KMS-11 (cell line): ENCODE data around the gene APC.

Source experiments
- H2AFZ ChIP-seq: fragments of 200-600 bp; sonication (generic); 2 replicates; pipeline ENCODE4 v1.6.1; 2016; ENCODE audit warnings: antibody characterized with exemption, mixed run types, low read depth
- H3K27ac ChIP-seq: fragments of 200-600 bp; sonication (generic); 2 replicates; pipeline ENCODE4 v1.6.1; 2016; ENCODE audit warnings: mild to moderate bottlenecking, mixed run types
- H3K27me3 ChIP-seq: fragments of 200-600 bp; sonication (generic); 2 replicates; pipeline ENCODE4 v1.6.1; 2017; ENCODE audit warnings: mild to moderate bottlenecking, low read depth, mixed run types, moderate library complexity; ENCODE audit not compliant: insufficient read depth
- H3K36me3 ChIP-seq: fragments of 200-600 bp; sonication (generic); 2 replicates; pipeline ENCODE4 v1.6.1; 2017; ENCODE audit warnings: mild to moderate bottlenecking, mixed run types; ENCODE audit not compliant: insufficient read depth
- H3K4me1 ChIP-seq: fragments of 200-600 bp; sonication (generic); 2 replicates; pipeline ENCODE4 v1.6.1; 2016; ENCODE audit warnings: mild to moderate bottlenecking, low read depth, mixed run types; ENCODE audit not compliant: poor library complexity, severe bottlenecking
- H3K4me2 ChIP-seq: fragments of 200-600 bp; sonication (generic); 2 replicates; pipeline ENCODE4 v1.7.0; 2016; ENCODE audit warnings: mild to moderate bottlenecking, mixed run types
- H3K4me3 ChIP-seq: fragments of 200-600 bp; sonication (generic); IDR thresholded peaks from 2 replicates; pipeline ENCODE4 v1.6.1; 2017; ENCODE audit warnings: low read depth, low read length, mixed read lengths; ENCODE audit not compliant: insufficient read depth
- H3K79me2 ChIP-seq: fragments of 200-600 bp; sonication (generic); 2 replicates; pipeline ENCODE4 v1.6.1; 2016; ENCODE audit warnings: low read depth, mixed run types; ENCODE audit not compliant: insufficient read depth
- H3K9ac ChIP-seq: fragments of 200-600 bp; sonication (generic); 2 replicates; pipeline ENCODE4 v1.6.1; 2016; ENCODE audit warnings: mild to moderate bottlenecking, mixed run types
- H4K20me1 ChIP-seq: fragments of 200-600 bp; sonication (generic); 2 replicates; pipeline ENCODE4 v1.6.1; 2016; ENCODE audit warnings: mild to moderate bottlenecking, mixed run types; ENCODE audit not compliant: insufficient read depth
- CTCF ChIP-seq: fragments of 200-600 bp; sonication (generic); conservative IDR thresholded peaks from 2 replicates; pipeline ENCODE4 v1.6.1; 2017; ENCODE audit warnings: low read depth, mild to moderate bottlenecking, antibody characterized with exemption, low read length, moderate library complexity, mixed read lengths

APC gene

GRCh38 chr5:112823181-112823580 lies 85.5 kb downstream of the APC start:
- no peak for TF ChIP-seq CTCF
- H3K27ac ChIP-seq: no peak overlapping the region
- no peaks in the 10 kb centered on the region for H3K79me2 ChIP-seq
- no peaks in the 10 kb centered on the region for H3K27me3 ChIP-seq
- no peak overlapping the region for H3K4me3 ChIP-seq
- H3K4me2 ChIP-seq: no peak overlapping the region
- no peak overlapping the region for H2AFZ ChIP-seq
- H3K4me1 ChIP-seq: no peaks in the 10 kb centered on the region
- H4K20me1 ChIP-seq: no peaks in the 10 kb centered on the region
- no peak overlapping the region for H3K9ac ChIP-seq
- H3K36me3 ChIP-seq: no peaks in the 10 kb centered on the region

DNA sequence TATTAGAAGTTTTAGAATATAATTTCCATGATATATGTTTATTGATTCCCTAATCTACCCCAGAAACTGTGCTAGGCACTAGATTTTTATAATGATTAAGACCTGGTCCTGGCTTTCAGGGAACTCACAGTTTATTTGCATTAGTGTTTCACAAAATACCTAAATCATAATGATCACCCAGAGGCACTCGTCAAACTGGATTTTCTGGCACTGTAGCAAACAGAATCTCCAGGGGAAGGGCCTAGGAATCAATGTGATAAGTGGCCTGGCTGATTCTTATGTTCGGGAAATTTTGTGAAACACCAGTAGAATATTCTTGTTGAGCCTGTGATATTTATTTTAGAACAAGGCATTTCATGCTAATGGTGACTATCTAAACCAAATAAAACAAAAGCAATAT lies 86.0 kb downstream of the APC start:
- H4K20me1 ChIP-seq: no peaks in the 10 kb centered on the region
- H3K9ac ChIP-seq: no peak overlapping the region
- no peak for TF ChIP-seq CTCF
- no peaks in the 10 kb centered on the region for H3K4me1 ChIP-seq
- H3K27ac ChIP-seq: no peak overlapping the region
- H3K4me3 ChIP-seq: no peak overlapping the region
- H3K4me2 ChIP-seq: no peak overlapping the region
- H3K36me3 ChIP-seq: no peaks in the 10 kb centered on the region
- H3K27me3 ChIP-seq: no peaks in the 10 kb centered on the region
- H2AFZ ChIP-seq: no peak overlapping the region
- H3K79me2 ChIP-seq: no peaks in the 10 kb centered on the region

- no peak for TF ChIP-seq CTCF
- Histone ChIP-seq H2AFZ (no peak overlapping the region), H3K36me3 (no peaks in the 10 kb centered on the region), H3K79me2 (no peaks in the 10 kb centered on the region), H3K9ac (no peak overlapping the region), H3K4me2 (no peak overlapping the region), H3K4me1 (no peaks in the 10 kb centered on the region), H3K27ac (no peak overlapping the region), H3K4me3 (no peak overlapping the region), H3K27me3 (no peaks in the 10 kb centered on the region), H4K20me1 (no peaks in the 10 kb centered on the region)
These were observed 86.5 kb downstream of the APC start for GRCh38 chr5:112824197-112824596.

GRCh38 chr5:112830378-112830777 lies 92.7 kb downstream of the APC start:
- Histone ChIP-seq H3K4me1 (no peaks in the 10 kb centered on the region), H3K4me3 (no peak overlapping the region), H3K4me2 (no peak overlapping the region), H3K79me2 (no peaks in the 10 kb centered on the region), H3K9ac (no peak overlapping the region), H3K27me3 (no peaks in the 10 kb centered on the region), H3K27ac (no peak overlapping the region), H2AFZ (no peak overlapping the region), H4K20me1 (no peaks in the 10 kb centered on the region), H3K36me3 (peaks cover 3% of the 10 kb centered on the region; the same call in 1 of the 2 replicates)
- TF ChIP-seq CTCF: no peak

- H3K27me3 ChIP-seq: no peaks in the 10 kb centered on the region
- TF ChIP-seq CTCF: no peak
- no peak overlapping the region for H3K27ac ChIP-seq
- H3K79me2 ChIP-seq: no peaks in the 10 kb centered on the region
- no peak overlapping the region for H2AFZ ChIP-seq
- H3K9ac ChIP-seq: no peak overlapping the region
- H4K20me1 ChIP-seq: no peaks in the 10 kb centered on the region
- H3K4me3 ChIP-seq: no peak overlapping the region
- no peak overlapping the region for H3K4me2 ChIP-seq
- peaks cover 3% of the 10 kb centered on the region; the same call in 1 of the 2 replicates for H3K36me3 ChIP-seq
- H3K4me1 ChIP-seq: no peaks in the 10 kb centered on the region
These were observed 96.3 kb downstream of the APC start for GRCh38 chr5:112833971-112834370.
